Neural progenitor cell (in vitro differentiated cells): ENCODE results near the gene ZNF784.

Experiments
- EZH2 ChIP-seq: fragments of 200-600 bp; sonication (generic); IDR thresholded peaks from 2 replicates; pipeline ENCODE4 v1.6.1; 2017; ENCODE audit warnings: antibody characterized with exemption, mild to moderate bottlenecking, moderate library complexity
- EZH2phosphoT487 ChIP-seq: fragments of 200-600 bp; sonication (generic); IDR thresholded peaks from 2 replicates; pipeline ENCODE4 v1.6.1; 2017; ENCODE audit warnings: antibody characterized with exemption
- TF ChIP-seq, protein P1 (sequence below): fragments of 200-600 bp; sonication (generic); IDR thresholded peaks from 2 replicates; pipeline ENCODE4 v1.5.1; 2017; ENCODE audit warnings: antibody characterized with exemption, mild to moderate bottlenecking

DNA sequence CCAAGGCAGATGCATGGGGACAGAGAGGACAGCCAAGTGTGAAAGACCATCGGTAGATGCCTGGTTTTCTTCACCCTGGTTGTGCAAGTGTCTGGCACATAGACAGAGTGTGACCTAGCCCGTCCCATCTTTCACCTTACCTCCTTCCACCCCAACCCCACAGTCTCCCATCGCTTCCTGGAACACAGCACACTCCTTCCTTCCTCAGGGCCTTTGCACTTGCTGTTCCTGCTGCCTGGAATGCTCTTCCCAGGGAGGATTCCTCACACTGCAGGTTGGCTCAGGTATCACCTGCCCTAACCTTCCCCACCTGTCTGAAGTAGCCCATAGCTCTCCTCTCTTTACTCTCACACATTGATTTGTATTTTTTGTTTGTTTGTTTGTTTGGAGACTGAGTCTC lies 28.1 kb downstream of the ZNF784 start:
- TF ChIP-seq, protein P1, sequence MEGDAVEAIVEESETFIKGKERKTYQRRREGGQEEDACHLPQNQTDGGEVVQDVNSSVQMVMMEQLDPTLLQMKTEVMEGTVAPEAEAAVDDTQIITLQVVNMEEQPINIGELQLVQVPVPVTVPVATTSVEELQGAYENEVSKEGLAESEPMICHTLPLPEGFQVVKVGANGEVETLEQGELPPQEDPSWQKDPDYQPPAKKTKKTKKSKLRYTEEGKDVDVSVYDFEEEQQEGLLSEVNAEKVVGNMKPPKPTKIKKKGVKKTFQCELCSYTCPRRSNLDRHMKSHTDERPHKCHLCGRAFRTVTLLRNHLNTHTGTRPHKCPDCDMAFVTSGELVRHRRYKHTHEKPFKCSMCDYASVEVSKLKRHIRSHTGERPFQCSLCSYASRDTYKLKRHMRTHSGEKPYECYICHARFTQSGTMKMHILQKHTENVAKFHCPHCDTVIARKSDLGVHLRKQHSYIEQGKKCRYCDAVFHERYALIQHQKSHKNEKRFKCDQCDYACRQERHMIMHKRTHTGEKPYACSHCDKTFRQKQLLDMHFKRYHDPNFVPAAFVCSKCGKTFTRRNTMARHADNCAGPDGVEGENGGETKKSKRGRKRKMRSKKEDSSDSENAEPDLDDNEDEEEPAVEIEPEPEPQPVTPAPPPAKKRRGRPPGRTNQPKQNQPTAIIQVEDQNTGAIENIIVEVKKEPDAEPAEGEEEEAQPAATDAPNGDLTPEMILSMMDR: no peak
- TF ChIP-seq EZH2phosphoT487 (no peak), EZH2 (no peak)
